HG02885 (cell line): ENCODE results near the gene MMP24.

ENCODE experiments used
- ATAC-seq: cut with Tn5 transposase; IDR thresholded peaks from one replicate; pipeline ENCODE4 v1.9.1; 2021; ENCODE audit warnings: mild to moderate bottlenecking; ENCODE audit not compliant: unreplicated experiment, poor library complexity

Gene MMP24

GRCh38 chr20:35290186-35290886 is 63.8 kb downstream of the MMP24 start:
- no peak for ATAC-seq

- no peak for ATAC-seq
These were observed 64.5 kb downstream of the MMP24 start for GRCh38 chr20:35290887-35291417.

GRCh38 chr20:35291654-35292503 is 65.4 kb downstream of the MMP24 start, which contains the start of gene FAM83C:
TSS of gene FAM83C (minus strand) at chr20:35292425. CDS start at chr20:35292304, 121 bp downstream.
- ATAC-seq = no peak

GRCh38 chr20:35292504-35293285 is 66.2 kb downstream of the MMP24 start:
- ATAC-seq = no peak

GRCh38 chr20:35293303-35294292 is 67.1 kb downstream of the MMP24 start:
- no peak for ATAC-seq

- ATAC-seq = no peak
These were observed 67.8 kb downstream of the MMP24 start for GRCh38 chr20:35294293-35294685.

GRCh38 chr20:35295058-35295457 is 68.6 kb downstream of the MMP24 start:
- no peak for ATAC-seq

- ATAC-seq = no peak
These were observed 69.2 kb downstream of the MMP24 start for GRCh38 chr20:35295674-35296073.

- no peak for ATAC-seq
These were observed 69.6 kb downstream of the MMP24 start for GRCh38 chr20:35296101-35296554.

GRCh38 chr20:35297155-35297554 is 70.7 kb downstream of the MMP24 start:
- ATAC-seq = no peak

- no peak for ATAC-seq
These were observed 71.2 kb downstream of the MMP24 start for GRCh38 chr20:35297740-35298139.

- no peak for ATAC-seq
These were observed 71.8 kb downstream of the MMP24 start for GRCh38 chr20:35298264-35298663.

GRCh38 chr20:35299780-35300179 is 73.3 kb downstream of the MMP24 start:
- ATAC-seq = no peak

GRCh38 chr20:35300469-35301262 is 74.2 kb downstream of the MMP24 start:
- ATAC-seq = no peak

- ATAC-seq = no peak
These were observed 74.9 kb downstream of the MMP24 start for GRCh38 chr20:35301426-35301825.

GRCh38 chr20:35302421-35303335 is 76.2 kb downstream of the MMP24 start:
- ATAC-seq = no peak

GRCh38 chr20:35303382-35303734 is 76.9 kb downstream of the MMP24 start:
- ATAC-seq = no peak
